Measurements from ENCODE around the gene GAB1. TPM values are rescaled to one million over a fixed set of nuclear protein-coding genes. Genes with fewer than 3 reads are reported as not detected.

Gene GAB1
- total and polyA plus RNA-seq, 2 of the 13 experiments (the other 11 are each of a cell fraction or from before 2014, with no cell fraction given), result 8.7 to 14.7 TPM

DNA sequence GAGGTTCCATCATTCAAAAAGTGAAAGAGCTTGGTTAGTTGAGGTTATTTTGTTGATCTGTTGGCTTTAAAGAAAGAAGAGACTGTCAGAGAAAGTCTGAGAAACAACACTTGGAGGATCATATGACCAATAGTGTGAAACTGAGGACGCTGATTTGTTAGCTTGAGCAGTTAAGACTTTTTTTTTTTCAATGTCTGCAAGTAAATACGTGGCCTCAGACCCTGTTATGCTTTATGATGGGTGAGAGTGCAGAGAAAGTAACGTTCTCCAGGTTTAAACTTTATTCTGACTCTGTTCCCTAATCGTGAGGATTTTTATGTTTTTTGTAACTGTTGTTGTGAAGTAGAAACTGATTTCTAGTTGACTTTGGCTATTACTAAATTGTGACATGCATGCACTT is 45.9 kb downstream of the GAB1 start (continued):
- TF ChIP-seq HINFP (CRISPR knock-in tag; IDR thresholded peaks at IDR 0.05; ENCODE audit: low read depth), result no peak
- no peak for TF ChIP-seq ZNF33A (CRISPR knock-in tag; IDR thresholded peaks at IDR 0.05; ENCODE audit: borderline replicate concordance)
- TF ChIP-seq RFX3 (CRISPR knock-in tag; IDR thresholded peaks at IDR 0.05), result no peak
- no peak for TF ChIP-seq ZNF431 (CRISPR knock-in tag; IDR thresholded peaks at IDR 0.05; ENCODE audit: borderline replicate concordance, low read depth)
- TF ChIP-seq, protein P1, sequence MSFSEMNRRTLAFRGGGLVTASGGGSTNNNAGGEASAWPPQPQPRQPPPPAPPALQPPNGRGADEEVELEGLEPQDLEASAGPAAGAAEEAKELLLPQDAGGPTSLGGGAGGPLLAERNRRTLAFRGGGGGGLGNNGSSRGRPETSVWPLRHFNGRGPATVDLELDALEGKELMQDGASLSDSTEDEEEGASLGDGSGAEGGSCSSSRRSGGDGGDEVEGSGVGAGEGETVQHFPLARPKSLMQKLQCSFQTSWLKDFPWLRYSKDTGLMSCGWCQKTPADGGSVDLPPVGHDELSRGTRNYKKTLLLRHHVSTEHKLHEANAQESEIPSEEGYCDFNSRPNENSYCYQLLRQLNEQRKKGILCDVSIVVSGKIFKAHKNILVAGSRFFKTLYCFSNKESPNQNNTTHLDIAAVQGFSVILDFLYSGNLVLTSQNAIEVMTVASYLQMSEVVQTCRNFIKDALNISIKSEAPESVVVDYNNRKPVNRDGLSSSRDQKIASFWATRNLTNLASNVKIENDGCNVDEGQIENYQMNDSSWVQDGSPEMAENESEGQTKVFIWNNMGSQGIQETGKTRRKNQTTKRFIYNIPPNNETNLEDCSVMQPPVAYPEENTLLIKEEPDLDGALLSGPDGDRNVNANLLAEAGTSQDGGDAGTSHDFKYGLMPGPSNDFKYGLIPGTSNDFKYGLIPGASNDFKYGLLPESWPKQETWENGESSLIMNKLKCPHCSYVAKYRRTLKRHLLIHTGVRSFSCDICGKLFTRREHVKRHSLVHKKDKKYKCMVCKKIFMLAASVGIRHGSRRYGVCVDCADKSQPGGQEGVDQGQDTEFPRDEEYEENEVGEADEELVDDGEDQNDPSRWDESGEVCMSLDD (CRISPR knock-in tag; IDR thresholded peaks at IDR 0.05; ENCODE audit: borderline replicate concordance), result no peak
- TF ChIP-seq HBP1 (CRISPR knock-in tag; IDR thresholded peaks at IDR 0.05; ENCODE audit: low read depth), result no peak
- TF ChIP-seq SOX13 (IDR thresholded peaks at IDR 0.05), result no peak
- no peak for TF ChIP-seq SOX13 (CRISPR knock-in tag; conservative IDR thresholded peaks at IDR 0.05 in 1 of 2, IDR thresholded peaks at IDR 0.05 in 1 of 2)
- no peak for TF ChIP-seq ZNF598 (CRISPR knock-in tag; IDR thresholded peaks at IDR 0.05; ENCODE audit: borderline replicate concordance)
